COLO668 (cell line): ENCODE measurements around the gene IST1.
"Not testable (repeated sequence)": the region's sequence is repeated elsewhere in the genome, so short reads cannot be mapped to it uniquely, and the experiment has no call there.

Experiments used
- DNase-seq: peaks from one replicate; lab custom pipeline; 2025; ENCODE audit not compliant: unreplicated experiment; lab: John Stamatoyannopoulos, UW

IST1 gene

DNA sequence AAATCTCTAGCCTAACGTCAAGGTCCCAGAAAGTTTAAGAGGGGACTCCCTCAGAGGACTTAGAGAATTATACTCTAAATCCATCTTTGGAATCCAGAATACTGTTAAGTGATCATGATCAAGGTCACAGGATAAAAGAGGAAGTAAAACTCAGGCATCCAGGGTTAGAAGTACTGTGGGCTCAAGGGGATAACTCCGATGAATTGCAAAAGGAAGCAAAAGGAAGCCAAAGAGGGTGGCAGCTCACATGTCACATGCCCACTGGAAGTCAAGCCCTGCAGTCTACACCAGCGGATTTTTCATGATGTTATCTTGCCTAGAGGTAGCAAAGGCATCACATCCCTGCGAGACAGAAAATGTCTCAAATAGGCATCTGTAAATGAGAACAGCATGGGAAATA is 15.2 kb upstream of the IST1 start:
- no peak for DNase-seq

DNA sequence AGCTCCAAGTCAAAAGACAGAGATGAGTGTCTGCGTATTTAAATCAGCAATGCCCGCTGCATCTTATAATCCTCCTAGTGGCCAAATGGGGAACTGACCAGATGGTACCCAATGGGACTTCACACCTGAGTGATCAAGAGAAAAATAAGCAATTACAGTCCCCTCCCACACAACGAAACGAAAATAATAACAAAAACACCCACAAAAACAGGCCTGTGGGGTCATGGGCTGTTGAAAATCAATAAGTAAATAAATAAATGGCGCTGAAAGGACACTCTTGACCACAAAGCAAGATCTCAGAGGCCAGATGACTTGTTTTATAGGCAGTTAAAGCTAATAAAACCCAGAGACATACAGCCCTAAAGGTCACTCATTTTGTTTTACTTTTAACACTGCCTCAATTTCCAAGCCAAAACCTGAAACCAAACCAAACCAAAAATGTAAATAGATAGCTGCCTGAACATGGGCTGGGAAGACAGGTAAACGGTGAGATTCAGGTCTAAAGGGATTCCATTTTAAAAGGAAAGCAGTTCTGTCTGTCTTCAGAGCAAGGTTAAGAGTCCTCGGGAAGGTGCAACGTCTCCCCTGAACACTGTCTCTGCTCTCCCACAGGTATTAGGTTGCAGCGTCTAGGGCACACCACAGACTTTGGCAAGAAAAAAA is 12.7 kb upstream of the IST1 start:
- DNase-seq: peak; percentile 75

DNA sequence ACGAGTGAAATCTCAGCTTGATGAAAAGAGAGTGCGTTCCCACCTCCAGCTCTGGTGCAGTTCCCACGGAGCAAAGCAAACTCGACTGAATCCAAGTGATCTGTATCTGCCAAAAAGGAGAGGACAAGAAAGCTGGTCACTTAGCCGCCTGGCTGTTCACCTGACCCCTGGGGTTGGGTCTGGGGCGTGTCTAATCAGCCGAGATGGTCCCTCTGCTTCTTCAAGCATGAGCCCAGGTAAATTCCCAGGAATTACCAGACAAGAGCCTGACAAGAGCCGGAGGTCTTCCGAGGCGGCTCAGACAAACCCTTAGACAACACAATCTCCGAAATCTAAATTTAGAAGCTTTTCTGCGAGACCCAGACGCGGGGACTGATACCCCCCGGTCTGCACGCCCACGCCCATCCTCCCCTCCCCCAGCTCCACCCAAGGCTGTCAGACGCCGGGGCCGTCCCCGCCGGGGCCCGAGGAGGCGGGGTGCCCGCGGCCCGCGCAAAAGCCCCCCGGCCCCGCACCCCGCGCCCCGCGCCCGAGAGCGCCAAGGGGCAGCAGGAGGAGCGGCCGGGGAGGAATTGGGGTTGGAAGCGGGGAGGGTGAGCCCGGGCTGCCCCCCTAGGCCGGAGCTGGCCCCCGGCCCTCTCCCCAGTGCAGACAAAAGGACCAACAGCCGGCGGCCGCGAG is 12.0 kb upstream of the IST1 start:
- peak; percentile 40 for DNase-seq

DNA sequence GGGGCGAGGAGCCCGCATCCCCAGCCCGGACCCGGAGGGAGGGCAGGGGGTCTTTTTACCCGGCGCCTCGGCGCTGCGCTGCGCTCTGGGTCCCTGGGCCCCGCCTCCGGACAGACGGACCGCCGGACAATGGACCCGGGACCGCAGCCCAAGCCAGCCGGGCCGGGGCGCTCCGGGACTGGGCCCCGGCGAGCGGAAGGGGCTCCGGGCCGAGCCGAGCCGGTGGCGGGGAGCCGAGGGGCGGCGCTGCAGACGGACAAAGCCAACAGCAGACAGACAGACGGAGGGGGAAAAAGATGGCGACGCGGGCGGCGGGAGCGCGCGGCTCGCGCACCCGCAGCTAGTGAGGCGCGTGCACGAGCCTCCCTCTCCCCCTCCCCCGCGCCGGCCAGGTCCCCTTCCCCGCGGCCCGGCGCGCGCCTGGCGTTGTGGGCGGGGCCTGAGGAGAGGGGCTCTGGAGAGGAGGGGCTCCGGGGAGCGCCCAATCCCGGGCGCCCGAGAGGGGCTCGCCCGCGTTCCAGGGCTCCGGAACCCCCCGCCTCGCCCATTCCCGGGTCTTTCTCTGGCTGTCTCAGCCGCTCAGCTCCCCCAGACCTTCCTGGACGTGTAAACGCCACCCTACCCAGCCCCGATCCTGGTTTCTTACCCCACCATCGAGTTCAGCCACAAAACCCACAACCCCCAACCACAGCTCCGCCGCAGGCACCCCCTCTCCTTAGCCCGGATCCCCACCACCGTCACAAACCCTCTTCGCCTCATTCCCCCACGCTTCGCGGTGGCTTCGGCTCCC is 11.3 kb upstream of the IST1 start, which contains the start of gene ZNF821:
ZNF821 (minus strand) TSS at position 334 of the 790 bp plus-strand sequence. CDS start 4,236 bp downstream, outside the sequence.
- peak; percentile 91 for DNase-seq

DNA sequence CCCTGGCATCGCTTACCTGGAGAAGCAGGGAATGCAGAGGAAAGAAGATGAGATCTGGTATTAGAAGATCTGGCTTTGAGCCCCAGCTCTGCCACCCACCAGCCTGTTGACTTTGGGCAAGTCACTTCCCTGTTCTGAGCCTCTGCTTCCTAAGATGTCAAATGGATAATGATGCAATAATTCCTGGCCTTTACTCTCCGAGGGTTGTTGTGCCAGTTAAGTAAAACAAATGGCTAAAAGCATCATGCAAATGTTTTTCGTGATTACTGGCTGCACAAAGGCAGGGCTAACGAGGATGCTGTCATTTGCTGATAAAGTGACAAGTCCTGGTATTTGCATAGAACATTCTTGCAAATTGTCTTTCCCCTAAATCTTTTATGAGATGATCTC is 10.1 kb upstream of the IST1 start:
- DNase-seq: no peak

DNA sequence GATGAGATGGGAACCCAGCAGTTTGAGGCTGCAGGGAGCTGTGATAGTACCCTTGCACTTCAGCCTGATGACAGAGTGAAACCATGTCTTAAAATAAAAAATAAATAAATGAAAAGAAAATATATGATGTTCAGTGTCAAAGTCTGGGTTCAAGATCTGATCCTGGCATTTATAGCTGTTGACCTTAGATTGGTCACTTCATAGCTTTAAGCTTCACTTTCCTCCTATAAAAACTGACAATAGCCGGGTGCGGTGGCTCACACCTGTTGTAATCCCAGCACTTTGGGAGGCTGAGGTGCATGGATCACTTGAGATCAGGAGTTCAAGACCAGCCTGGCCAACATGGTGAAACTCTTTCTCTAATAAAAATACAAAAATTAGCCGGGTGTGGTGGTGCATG is 6.2 kb upstream of the IST1 start:
- DNase-seq: no peak

DNA sequence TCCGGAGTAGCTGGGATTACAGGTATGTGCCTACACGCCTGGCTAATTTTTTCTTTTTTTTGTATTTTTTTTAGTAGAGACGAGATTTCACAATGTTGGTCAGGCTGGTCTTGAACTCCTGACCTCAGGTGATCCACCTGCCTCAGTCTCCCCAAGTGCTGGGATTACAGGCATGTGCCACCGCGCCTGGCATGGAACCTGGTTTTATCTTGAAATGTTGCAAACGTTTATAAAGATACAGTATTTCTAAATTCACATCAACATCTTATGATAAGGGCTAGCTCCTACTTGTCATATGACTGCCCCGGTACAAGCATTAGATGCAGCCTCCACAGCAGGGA is 1.5 kb upstream of the IST1 start:
- DNase-seq: no peak

DNA sequence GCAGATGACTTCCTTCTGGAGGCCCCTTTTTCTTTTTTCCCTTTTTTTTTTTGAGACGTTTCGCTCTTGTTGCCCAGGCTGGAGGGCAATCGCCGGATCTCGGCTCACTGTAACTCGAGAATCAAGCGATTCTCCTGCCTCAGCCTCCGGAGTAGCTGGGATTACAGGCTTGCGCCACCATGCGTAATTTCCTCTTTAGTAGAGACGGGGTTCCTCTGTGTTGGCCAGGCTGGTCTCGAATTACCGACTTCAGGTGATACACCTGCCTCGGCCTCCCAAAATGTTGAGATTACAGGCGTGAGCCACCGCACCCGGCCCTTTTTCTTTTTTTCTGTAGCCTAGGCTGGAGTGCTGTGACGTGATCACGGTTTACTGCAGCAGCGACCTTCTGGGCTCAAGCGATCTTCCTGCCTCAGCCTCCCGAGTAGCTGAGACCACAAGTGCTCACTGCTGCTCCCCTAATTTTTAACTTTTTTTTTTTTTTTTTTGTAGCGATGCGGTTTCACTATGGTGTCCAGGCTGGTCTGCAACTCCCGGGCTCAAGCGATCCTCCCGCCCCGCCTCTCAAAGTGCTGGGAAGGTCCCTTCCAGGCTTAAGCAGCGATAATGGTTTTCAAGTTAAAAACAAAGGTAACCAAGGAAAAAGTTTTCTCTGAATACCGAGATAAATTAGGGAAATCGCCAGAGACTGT is 956 bp upstream of the IST1 start:
- peak; percentile 65 for DNase-seq

DNA sequence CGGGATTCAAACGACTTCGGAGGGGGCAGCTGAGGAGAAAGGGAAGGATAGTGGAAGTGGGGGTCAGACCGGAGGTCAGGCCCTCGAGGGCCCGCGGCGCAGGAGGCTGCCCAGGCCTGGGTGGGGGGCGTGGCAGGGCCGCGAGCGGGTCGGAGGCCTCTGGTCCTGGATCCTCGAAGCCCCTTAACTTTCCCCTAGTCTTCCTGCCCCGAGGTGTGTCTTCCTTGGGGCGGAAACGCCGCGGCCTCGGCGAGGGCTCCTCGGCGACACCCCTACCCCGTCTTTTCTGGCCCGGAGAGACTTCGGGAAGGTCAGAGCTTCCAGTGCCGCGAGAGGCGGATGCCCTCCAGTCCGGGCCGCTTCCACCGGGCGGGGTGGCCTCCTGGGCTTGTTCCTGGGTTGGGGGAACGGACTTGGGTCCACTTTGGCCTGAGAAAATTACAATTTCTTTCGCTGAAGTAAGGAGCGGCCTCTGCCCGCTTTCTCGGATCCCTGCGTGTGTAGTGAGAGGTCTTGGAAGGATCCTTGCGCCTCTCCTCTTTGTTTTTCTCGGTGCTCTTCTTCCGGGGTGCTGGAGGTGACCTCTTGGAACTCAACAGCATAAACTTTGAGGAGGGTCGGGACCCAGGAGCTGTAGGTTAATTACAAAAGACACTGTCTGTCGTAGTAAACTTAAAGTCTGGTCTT is 491 bp downstream of the IST1 start:
- peak; percentile 58 for DNase-seq

DNA sequence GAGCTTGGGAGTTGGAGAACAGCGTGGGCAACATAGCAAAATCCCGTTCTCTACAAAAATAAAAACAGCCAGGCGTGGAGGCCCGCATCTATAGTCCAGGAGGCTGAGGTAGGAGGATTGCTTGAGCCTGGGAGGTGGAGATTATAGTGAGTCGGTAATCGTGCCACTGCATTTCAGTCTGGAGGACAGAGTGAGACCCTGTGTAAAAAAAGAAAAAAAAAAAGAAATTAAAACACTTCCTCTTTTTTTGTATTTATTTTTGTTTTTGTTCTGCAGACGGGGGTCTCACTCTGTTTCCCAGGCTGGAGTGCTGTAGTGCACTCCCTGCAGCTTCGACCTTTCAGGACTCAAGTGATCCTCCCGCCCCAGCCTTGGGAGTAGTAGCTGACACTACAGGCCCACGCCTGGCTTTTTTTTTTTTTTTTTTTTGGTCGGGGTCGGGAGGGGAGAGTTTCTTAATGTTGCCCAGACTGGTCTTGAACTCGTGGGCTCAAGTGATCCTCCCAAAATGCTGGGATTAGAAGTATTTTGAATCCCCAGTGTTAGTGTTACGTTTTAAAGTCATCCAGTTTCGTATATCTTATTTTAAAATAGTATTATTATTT is 1.5 kb downstream of the IST1 start:
- no peak for DNase-seq

DNA sequence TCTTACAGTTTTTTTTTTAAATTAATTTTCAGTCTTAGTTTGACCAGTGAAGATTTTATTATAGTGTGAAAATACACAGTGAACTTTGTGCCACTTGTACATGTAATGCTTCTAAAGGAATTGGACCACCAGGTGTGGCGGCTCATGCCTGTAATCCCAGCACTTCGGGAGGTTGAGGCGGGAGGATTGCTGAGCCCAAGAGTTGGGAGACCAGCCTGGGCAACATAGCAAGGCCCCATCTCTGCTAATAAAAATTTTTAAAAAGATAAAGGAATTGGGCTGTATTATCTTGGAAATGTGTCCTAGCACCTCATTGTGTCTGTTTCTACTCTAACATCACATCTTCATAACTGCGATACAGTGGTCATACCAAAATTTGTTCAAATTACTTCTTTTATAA is 3.8 kb downstream of the IST1 start:
- DNase-seq: no peak

DNA sequence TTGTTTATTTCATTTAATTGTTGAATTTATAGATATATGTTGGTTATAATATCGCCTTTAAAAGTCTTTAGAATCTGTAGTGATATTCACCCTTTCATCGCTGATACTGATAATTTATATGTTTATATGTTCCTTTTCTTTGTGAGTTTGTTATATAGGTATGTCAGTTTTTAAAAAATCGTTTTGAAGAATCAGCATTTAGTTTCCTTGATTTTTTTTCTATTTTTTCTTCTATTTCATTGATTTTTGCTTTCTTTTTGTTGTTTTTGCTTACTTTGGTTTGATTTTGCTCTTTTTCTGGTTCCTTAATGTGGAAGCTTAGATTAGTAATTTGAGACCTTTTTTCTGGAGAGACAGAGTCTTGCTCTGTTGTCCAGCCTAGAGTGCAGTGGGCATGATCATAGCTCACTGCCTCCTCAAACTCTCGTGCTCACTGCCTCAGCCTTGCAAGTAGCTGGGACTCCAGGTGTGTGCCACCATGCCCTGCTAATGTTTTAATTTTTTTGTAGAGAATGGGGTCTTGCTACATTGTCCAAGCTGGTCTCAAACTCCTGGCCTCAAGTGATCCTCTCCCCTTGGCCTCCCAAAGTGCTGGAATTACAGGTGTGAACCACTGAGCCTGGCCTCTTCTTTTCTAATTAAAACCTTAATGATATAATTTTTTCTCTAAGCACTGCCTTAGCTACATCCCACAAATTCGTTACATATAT is 7.5 kb downstream of the IST1 start:
- no peak for DNase-seq

DNA sequence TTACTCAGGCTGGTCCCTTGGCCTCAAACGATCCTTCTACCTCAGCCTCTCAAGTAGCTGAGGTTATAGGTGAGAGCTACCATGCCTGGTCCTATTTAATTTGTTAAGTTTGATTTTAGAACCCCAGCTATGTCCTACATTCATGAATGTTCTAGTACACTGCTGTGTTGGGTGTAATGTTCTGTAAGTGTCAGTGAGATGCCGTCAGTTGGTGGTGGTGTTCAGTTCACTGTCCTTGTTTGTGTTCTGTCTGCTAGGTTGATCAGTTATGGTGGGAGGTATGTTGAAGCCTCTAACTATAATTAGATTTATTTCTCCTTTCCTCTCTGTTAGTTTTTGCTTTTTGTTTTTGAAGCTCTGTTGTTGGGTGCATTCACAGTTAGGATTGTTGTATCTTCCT is 8.3 kb downstream of the IST1 start:
- no peak for DNase-seq

DNA sequence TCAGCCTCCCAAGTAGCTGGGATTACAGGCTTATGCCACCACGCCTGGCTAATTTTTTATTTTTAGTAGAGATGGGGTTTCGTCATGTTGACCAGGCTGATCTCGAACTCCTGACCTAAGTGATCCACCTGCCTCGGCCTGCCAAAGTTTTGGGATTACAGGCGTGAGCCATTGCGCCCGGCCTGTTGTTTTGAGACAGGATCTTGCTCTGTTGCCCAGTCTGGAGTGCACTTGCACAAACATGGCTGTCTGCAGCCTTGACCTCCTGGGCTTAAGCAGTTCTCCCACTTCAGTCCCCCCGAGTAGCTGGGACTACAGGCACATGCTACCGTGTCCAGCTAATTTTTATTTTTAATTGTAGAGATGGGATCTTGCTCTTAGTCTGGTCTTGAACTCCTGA is 8.9 kb downstream of the IST1 start:
- no peak for DNase-seq

DNA sequence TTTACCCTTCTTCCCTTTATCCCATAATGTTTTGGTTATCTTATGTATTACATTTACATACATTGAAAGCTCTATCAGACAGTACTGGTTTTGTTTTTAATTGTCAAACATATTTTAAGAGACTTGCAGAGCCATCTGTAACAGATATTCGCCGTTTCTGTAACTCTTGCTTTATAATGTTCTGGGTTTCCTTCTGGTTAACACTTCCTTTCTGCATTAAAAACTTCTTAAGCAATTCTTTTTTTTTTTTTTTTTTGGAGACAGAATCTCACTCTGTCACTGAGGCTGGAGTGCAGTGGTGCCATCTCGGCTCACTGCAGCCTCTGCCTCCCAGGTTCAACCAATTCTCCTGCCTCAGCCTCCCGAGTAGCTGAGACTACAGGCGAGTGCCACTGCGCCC is 10.4 kb downstream of the IST1 start:
- DNase-seq: not testable (repeated sequence)

DNA sequence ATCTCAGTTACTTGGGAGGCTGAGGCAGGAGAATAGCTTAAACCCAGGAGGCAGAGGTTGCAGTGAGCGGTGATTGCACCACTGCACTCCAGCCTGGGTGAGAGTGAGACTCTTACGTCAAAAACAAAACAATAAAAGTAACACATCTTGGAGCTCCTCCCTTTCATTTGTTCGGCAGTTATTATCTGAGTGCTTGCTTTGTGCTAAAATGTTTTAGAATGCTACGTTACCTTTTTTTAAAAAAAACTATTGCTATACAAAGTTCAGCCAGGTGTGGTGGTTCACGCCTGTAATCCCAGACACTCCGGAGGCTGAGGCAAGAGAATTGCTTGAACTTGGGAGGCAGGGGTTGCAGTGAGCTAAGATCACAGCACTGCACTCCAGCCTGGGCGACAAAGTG is 15.8 kb downstream of the IST1 start:
- no peak for DNase-seq

DNA sequence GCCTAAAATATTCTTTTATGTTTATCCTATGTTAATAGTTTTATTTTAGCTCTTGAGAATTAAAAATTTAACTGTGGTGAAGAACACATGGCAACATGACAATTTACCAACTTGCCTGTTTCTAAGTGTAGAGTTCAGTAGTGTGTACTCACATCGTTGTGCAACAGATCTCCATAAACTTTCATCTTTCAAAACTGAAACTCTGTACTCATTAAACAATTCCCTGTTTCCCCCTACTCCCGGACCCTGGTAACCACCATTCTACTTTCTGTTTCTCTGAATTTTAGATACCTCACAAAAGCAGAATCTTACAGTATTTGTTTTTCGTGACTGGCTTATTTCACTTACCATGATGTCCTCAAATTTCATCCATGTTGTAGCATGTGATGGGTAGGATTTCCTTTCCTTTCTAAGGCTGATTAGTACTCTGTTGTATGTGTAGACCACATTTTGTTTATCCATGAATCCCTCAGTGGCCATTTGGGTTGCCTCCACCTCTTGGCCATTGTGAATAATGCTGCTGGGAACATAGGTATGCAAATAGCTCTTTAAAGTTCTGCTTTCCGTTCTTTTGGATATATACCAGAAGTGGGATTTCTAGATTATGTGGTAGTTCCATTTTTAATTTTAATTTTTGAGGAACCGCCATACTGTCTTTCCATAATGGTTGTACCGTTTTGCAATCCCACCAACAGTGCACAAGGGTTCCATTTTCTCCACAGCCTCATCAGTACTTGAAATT is 17.4 kb downstream of the IST1 start:
- no peak for DNase-seq

DNA sequence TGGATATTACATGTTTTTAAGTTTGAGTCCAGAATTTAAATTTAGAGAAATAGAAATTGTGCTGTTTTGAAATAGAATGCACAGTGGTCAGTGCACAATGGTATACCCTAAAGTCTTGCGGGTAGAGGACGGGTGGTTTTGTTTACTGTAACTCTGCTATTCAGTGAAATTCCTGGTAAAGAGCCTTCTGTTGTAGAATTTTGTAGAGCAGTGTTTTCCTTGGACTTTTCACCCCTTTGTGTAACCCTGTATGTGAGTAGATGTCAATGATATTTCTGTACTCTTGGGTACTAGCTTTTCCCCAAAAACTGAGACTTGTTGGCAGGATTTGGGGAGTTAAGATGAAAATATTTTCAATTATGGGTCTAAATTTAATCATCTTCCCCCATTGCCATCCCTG is 19.5 kb downstream of the IST1 start:
- DNase-seq: no peak

DNA sequence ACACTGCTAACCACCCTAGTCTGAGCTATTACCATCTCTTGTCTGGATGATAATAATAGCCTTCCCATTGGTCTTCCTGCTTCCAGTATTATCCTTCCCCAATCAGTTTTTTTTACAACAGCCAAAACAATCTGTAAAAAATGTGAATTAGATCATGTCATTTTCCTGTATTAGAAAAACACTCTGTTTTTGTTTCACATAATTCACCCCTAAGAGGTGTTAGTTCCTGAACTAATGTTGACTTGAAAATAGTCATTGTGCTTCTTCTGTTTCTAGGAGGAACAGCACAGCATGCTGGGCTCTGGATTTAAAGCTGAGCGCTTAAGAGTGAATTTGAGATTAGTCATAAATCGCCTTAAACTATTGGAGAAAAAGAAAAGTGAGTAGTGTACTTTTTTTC is 20.0 kb downstream of the IST1 start:
- no peak for DNase-seq
